NOMO-1 (cell line): Measurements from ENCODE around the gene TLNRD1.
"Not testable (repeated sequence)": the region's sequence is repeated elsewhere in the genome, so short reads cannot be mapped to it uniquely, and the experiment has no call there.

Experiments used
- DNase-seq, 2 experiments: peaks; one replicate each; lab custom pipeline; 2025; ENCODE audit not compliant: unreplicated experiment in 2 of 2; lab: John Stamatoyannopoulos, UW

The TLNRD1 gene

DNA sequence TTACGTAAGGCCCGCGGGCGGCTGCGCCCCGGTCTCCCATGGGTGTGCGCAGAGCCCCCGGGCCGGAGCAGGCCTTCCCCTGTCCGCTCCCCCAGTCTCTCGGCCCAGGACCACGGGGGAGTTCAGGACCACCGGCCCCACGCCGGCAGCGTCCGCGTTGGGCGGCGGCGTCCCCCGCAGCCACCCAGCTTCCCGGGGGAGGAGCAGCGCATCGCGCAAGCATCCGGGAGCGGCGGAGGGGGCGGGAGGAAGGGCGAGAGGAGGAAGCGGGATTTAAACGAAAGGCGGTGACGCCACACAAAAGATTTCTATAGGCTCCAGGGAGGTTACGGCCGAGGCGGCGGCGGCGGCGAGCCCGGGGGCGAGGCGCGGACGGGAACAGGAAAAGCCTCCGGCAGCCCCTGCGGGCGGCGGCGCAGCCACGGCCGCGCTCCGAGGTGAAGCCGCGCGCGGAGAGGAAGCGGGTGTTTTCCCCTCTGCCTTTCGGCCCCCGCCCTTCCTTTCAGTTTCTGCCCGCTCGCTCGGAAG is at the start of gene TLNRD1:
TSS of gene TLNRD1 (plus strand) at position 300 of the 528 bp plus-strand sequence. CDS start 1,349 bp downstream, outside the sequence.
- peak; percentile 91 to 93 for DNase-seq

DNA sequence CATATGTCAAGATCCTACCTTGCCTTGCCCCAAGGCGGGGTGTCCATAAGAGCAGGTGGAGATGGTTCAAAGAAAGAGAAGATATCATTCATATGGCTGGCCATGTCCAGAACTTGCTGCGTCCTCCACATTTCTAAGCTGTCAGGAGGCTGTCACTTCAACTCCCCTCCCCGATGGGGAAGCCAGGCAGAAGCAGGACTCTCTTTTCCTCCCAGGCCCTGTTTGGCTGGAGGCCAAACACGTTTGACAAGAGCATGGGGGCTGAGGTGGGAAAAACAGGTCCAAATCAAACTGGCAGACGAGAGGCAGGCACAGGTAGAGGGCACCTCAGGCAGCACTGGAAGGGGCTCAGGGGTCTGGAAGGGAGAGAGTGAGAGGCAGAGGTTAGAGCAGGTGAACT is 48.8 kb upstream of the TLNRD1 start:
- no peak for DNase-seq

DNA sequence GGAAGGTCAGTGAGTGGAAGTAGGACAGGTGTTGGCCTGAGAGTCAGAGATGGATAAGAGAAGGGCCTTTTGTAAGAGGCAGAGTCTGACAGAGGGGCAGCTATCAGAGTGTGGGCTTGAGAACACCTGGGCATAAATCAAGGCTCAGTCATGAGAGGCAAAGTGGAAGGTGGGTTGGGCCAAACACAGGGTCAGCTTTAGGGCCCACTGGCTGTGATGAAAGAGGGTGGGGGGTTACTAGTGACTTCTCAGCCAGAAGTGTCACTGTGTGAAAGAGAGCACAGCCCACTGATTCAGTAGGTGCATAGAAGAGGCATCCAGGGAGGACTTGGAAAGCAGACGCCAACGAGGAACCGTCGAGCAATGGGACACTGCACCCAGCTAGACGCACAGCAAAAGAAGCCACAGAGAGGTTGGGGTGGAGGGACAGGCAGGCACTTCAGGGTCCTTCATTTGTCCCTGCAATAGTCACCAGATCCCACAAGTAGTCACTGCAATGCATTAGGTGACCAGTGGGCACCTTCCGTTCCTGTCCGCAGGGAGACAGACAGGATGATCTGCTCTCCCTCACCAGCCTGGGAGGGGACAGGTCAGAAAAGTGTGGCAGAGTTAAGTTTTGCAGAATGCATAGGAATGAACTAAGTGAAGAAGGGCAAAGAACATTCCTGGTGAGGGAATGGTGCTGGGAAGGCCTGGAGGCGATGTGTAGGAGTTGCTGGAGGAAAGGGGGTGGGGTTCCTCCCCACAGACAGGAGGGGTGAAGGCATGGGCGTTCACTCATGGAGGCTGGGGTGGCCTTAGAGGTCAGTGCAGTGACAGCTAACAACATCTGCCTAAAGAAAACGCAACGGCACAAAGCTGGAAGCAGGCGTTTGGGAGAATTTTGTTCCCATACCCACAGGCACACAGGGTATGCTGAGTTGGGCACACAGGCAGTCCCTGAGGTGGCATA is 47.4 kb upstream of the TLNRD1 start:
- DNase-seq, result no peak

DNA sequence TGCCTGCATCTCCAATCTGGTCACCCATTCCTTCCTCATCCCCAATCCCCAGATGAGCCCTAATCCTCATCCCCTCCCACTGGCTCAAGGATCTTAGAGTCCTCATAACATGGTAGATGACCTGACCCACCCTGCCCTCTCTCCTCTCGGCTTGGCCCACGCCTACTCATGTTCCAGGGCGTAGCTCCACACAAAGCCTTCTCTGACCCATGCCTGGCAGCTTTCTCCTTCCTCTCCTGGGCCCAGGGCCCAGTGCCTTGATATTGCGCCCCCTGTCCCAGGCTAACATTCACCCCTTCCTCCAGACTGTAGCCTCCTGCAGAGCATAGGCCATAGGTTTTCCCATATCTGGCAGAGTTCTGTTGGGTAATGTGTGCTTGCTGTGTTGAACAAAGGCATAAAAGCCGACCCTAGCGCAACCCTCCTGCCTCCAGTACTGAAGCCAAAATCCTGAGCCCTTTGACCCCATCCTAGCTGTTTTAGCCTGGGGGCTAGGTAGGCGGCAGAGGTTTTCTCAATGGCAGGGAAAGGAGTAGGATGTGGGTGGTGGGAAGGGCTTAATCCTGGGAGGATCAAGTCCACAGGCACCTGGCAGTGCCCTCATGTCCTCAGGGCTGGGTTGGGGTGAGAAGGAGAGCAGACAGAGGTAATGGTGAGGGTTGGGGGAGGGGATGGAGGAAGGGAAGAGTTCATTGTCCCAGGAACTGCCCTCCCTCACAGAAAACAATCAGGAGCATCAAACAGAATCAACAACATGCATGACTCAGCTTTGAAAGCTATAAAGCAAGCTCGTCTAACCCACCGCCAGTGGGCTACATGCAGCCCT is 46.6 kb upstream of the TLNRD1 start:
- DNase-seq, result no peak

DNA sequence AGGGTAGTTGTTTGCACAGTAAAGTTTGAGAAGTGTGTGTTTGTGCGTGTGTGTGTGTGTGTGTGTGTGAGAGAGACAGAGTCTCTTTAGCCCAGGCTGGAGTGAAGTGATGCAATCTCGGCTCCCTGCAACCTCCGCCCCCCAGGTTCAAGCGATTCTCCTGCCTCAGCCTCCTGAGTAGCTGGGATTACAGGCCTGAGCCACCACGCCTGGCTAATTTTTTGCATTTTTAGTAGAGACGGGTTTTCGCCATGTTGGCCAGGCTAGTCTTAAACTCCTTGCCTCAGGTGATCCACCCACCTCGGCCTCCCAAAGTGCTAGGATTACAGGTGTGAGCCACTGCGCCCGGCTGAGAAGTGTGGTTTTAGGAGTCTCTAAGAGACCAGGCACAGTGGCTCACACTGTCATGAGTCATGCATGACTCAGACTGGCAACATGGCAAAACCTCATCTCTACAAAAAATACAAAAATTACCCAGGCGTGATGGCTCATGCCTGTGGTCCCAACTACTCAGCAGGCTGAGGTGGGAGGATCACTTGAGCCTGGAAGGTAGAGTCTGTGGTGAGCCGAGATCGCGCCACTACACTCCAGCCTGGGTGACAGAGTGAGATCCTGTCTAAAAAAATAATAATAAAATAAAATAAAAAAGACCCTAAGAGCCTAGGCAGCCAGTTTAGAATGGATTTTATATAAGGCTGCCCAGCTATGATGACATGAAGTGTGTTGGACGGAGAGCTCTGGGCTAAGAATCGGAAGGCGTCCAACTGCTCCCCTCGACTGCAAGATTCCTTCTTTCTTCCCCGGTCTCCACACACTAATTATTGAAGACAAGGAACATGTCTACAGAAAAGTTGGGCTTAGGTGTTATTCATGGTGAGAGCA is 44.9 kb upstream of the TLNRD1 start:
- DNase-seq, result peak; percentile 7 to 60

DNA sequence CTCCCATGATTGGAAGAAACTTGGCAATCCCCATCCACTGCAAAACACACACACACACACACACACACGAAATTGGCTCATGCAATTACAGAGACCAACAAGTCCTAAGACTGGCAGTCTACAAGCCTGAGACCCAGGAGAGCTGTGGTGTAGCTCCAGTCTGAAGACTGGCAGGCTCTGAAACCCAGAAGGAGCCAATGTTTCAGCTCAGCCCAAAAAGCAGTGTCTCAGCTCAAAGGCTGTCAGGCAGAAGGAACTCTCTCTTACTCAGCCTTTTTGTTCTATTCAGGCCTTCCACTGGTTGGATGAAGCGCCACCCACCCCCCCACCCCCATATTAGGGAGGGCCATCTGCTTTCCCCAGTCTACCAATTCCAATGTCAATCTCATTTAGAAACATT is 43.2 kb upstream of the TLNRD1 start:
- DNase-seq, result no peak

DNA sequence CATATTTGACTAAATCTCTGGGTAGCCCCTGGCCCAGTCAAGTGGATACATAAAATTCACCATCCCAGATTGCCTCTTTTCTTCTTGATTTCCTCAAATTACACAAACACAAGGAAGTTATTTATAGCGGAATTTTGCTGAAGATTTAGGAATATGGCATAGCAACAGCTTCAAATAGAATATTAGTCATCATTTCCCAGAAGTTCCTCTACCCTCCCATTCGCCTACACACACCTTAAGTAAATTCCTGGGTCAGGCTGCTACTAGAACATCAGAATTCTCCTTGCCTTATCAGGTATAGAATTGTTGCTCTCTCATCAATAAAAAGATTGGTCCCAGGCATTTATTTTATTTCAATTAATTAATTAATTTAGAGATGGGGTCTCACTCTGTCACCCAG is 42.7 kb upstream of the TLNRD1 start:
- no peak for DNase-seq

DNA sequence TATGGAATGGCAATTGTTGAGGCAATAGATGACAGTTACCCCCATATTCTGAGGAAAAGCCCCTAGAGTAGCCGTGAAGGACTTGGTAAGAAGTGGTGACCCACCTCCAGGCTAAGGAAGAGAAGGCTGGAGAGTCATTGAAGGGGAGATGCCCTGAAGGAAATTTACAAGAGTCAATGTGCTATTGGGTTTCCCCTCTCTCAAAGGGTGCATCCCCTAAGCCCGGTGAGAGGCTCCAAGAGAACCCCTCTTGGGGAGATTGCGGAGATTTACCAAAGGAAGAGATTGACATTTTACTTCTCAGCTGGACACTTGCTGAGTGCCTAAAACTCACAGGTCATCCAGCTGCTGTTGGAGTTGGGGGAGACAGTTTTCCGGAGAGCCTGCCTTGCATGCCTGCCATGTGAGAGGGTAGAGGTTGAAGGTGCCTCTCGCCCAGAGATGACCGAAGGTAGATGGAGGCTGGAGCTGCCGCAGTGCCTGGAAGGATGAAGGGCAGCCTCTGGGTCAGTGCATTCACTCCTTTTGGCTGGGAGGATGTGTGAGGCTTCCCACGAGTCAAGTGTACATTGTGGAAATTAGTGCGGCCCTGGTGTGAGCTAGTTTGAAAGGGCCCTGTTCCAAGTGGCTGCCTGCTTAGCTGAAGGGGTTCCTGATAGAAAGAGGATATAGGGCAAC is 41.8 kb upstream of the TLNRD1 start:
- no peak for DNase-seq

DNA sequence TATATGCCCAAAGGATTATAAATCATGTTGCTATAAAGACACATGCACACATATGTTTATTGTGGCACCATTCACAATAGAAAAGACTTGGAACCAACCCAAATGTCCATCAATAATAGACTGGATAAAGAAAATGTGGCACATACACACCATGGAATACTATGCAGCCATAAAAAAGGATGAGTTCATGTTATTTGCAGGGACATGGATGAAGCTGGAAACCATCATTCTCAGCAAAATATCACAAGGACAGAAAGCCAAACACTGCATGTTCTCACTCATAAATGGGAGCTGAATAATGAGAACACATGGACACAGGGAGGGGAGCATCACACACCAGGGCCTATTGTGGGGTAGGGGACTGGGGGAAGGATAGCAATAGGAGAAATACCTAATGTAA is 35.3 kb upstream of the TLNRD1 start:
- not testable (repeated sequence) for DNase-seq

DNA sequence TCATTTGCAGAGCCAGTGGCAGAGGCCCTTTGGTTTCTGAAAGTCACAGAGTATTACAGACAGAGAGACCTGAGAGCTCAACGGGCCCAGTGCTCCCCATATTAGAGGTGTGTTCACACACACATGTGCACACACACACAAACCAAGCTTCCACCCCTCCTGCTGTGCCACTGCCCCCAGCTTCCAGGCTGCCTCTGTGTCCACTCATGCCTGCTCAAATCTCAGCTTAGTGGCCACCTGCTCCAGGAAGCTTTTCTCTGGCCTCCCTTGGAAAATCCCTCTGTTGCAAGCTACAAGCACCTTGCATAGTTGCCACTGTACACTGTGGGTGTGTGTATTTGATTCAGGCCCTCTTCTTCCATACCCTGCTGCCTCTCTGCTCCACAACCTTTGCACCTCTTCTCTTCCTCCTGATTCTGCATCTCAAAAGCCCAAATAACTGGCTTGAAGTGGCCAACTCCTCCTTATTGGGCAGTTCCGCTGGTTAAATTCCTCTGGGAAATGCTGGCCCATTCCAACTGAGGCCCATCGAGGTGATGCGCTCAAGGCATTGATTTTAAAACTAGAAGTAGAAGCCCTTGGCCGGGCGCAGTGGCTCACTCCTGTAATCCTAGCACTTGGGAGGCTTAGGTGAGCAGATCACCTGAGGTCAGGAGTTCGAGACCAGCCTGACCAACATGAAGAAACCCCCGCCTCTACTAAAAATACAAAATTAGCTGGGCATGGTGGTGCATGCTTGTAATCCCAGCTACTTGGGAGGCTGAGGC is 34.1 kb upstream of the TLNRD1 start:
- DNase-seq, result no peak

DNA sequence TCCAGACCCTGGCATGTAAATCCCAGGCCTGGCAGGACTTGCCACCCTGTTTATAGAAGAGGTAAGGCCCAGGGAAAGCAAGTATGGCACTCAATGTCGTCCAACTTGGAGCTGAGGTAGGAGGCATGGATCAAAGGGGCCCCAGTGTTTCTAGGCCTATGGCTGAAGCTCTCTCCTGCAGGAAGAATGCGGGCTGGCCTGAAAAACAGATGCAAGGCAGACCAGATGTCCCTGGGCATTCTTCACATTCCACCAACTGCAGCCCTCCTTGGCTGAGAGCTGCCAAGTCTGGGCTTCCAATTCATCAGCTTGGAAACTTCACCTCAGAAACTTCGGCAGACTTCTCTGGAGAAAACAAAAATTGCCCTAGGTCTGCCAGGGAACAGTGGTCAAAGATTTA is 33.3 kb upstream of the TLNRD1 start:
- DNase-seq, result no peak

DNA sequence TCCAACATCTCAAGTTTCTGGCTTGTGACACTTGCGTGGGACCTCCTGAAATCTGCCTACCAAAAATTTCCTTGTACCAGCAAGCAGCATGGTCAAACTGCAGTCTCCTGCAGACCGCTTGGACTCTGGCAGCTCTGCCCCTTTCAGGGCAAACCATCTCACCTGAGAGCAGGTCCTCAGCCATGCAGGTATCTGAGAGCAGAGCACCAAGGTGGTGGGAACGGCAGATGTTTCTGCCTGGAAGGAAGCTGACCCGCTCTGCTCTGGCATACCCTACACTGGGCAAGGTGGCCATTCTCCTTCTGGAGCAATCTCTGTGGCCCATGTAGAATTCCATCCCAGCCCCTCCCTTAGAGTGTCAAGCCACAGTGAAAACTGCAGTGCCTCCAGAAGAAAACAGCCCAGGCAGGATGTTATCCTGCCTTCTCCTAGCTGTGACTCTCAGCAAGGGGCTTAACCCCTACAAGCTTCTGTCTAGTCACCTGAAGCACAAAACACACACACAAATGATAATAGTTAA is 32.7 kb upstream of the TLNRD1 start:
- no peak for DNase-seq

DNA sequence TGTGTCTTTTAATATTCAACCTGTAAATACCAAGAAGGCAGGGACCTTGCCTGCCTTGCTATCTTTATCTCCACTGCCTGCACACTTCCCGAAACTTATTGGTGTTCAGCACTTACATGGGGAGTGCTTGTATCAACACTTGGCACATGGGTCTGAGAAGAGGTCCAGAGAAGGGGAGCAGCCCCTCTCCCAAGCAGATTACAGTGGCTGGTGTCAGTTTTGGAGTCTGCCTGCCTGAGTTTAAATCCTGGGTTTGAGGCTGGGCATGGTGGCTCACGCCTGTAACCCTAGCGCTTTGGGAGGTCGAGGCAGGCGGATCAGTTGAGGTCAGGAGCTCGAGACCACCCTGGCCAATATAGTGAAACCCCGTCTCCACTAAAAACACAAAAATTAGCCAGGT is 31.4 kb upstream of the TLNRD1 start:
- no peak for DNase-seq

DNA sequence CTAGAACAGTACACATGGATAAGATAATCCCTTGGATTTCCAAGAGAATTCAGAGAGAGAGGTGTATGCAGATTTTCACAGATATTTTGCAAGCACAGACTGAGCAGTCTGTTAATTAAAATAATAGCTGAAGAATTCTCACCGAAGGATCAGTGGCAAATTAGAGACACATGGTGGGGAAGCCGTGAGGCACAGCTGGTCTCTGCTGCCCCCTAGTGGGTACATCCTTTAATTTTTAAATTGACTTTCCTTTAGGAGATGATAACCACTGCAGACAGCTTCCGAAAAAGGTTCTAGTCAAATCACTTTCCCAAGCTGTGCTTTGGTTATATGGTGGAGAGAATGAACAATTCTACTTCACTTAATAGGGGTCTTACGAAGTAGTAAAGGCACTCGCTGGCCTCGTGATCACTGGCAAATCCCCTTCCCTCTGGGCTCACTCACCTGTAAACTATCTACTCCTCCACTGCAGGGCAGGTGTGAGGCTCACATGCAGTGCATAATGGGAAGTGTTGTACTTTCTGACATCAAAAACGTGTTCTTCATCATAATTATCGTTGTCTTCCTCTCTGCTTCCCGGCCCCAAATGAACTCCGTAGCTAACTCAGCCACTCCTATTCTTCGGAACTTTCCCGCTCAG is 30.6 kb upstream of the TLNRD1 start:
- DNase-seq, result peak; percentile 49 to 71

DNA sequence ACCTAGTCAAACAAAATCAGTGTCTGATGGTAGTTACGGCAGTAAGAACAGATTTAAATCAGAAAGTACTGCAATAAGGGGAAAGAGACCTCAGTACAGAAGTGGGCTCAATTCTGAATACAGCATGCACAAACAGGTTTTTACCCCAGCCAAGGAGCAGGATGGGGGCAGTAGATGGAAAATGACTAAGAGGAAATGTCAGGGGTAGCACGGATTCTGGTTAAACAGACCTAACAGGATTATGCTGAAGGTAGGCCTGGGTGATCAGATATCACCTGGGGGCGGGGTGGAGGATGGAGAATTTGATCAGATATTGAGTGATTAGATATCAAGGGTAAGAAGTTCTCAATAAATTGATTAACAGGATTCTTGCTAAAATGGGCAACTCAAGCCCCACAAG is 30.1 kb upstream of the TLNRD1 start:
- no peak for DNase-seq

DNA sequence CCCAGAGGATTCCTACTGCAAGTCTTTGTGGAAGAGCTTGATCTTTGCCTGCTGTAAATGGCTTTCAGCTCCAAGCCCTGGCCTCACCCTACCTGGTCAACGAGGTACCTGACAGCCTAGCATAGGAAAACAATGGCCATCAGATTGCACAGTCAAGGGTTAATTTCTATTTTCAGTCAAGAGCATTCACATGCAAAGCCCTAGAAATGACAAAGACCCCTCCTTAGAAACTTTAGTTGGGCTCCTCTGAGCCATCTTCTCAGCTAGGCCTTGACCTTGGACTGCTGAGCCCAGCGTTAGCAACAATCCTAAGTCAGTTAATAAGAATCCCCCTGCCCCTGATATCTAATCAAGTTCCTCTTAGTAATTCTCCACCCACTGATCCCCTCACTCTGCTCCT is 29.6 kb upstream of the TLNRD1 start:
- DNase-seq, result no peak

DNA sequence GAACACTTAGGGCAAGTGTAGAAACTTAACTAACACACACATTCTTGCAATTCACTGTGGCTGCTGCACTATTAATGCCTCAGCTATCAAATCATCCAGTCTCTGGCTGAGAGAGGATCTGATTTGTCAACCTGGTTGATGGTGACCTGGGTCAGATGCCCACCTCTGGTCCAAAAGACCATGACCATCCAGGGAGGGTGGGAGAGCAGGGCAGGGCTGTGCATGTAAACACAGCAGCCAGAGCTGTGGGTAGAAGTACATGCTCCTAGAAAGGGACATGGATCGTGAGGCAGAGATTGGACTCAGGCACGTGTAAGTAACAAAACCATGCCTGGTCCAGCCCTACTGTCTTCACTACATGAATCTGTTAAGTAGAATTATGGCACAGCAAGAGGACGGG is 28.4 kb upstream of the TLNRD1 start:
- DNase-seq, result no peak

DNA sequence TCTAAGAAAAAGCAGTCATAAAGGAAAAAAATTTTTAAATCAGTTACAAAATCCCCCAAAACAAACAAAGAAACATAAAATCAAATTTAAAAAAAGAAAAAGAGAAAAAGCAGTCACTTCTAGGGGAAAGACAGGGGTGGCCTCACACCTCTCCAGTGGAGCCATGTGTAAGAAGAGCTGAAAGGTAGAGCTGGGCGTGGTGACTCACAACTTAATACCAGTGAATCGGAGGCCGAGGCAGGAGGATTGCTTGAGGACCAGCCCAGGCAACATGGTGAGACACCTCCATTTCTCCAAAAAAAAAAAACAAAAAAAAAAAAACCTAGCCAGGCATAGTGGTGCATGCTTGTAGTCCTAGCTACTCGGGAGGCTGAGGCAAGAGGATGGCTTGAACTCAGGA is 25.8 kb upstream of the TLNRD1 start:
- DNase-seq, result no peak

DNA sequence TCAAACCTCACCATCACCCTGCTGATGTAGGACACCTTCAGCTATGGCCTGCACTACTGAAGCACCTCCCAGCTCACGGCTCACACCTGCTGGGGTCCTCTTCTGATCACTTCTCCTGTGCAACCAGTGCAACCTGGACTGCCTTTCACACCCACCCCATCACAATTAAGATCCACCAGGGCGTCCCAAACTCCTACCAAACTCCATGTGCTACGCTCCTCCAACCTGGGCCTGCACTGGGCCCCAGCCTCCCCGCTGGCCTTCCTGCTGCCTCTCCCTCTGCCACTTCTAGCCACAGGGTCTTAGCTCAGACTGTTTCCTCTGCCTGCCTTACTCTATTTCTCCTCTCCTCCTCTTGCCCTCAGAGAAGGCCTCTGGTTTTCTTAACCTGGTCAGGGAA is 23.9 kb upstream of the TLNRD1 start:
- DNase-seq, result no peak
